Adrenal gland (tissue), 12 donors: ENCODE data around the gene CFAP251. TPM values are rescaled to one million over a fixed set of nuclear protein-coding genes. Genes with fewer than 3 reads are reported as not detected.

Experiments
- DNase-seq, 7 donors: peaks; one replicate each; pipeline ENCODE4 v3.0.0-alpha.2; 2019 to 2020
- H3K27ac ChIP-seq, 5 donors: fragments of 200-600 bp; sonication (generic) in 4 of 5; 1 replicate in 3 of 5; 2 replicates in 2 of 5; pipeline versions ENCODE4 v1.5.1 to v1.8.0; 2016 to 2020; ENCODE audit warnings: mild to moderate bottlenecking in 1 of 5
- H3K27me3 ChIP-seq: fragments of 200-600 bp; 2 replicates; pipeline ENCODE4 v1.8.0; 2021
- H3K36me3 ChIP-seq, 2 donors: fragments of 200-600 bp; replicated peaks in 1 of 2; 1 replicate in 1 of 2; 2 replicates in 1 of 2; pipeline versions ENCODE4 v1.5.1 to v1.8.0; 2018 to 2022
- H3K4me1 ChIP-seq, 2 donors: fragments of 200-600 bp; replicated peaks in 1 of 2; 1 replicate in 1 of 2; 2 replicates in 1 of 2; pipeline versions ENCODE4 v1.5.1 to v1.8.0; 2018 to 2021
- H3K4me3 ChIP-seq, 4 donors: fragments of 200-600 bp; sonication (generic) in 3 of 4; one replicate each; pipeline ENCODE4 v1.5.1; 2016 to 2018
- H3K9me3 ChIP-seq, 3 donors: fragments of 200-600 bp; sonication (generic) in 1 of 3; replicated peaks in 1 of 3; 1 replicate in 2 of 3; 2 replicates in 1 of 3; pipeline versions ENCODE4 v1.5.1 to v1.8.0; 2016 to 2021
- CTCF ChIP-seq, 6 experiments: fragments of 450-650 bp in 4 of 6; fragments of 200-600 bp in 2 of 6; sonication (generic) in 1 of 6; IDR thresholded peaks; 1 replicate in 5 of 6; 2 replicates in 1 of 6; pipeline versions ENCODE4 v1.5.1 to v1.8.0; 2016 to 2021; ENCODE audit warnings: antibody characterized with exemption in 6 of 6, mild to moderate bottlenecking in 2 of 6, moderate library complexity in 1 of 6
- POLR2A ChIP-seq, 2 donors: fragments of 450-650 bp; IDR thresholded peaks; one replicate each; pipeline ENCODE4 v1.6.1; 2017; ENCODE audit warnings: antibody characterized with exemption in 2 of 2, mild to moderate bottlenecking in 2 of 2, moderate library complexity in 1 of 2
- WGBS, 4 donors: extraction: QIAGEN DNeasy Blood & Tissue Kit in 2 of 4; methylation state at CpG; one replicate each; pipeline versions ENCODE4 v1.1.5 to v1.1.7; 2013 to 2017; 5-methylcytosine and 5-hydroxymethylcytosine counted together
- intact Hi-C, 2 donors: fragments of 100-400 bp; cut with DNase I; formaldehyde crosslinking; loops; one replicate each; pipeline versions ENCODE4 v1.14.1 to v1.15.0; 2022 to 2023
- polyA plus RNA-seq, 3 donors: library from polyadenylated mRNA; stranded (reverse); fragments of 200-250 nt in 2 of 3; fragments of 350-450 nt in 1 of 3; fragmentation: Illumina TruSeq in 1 of 3; extraction: RNeasy Lipid Tissue Mini Kit (QIAGEN cat#74804) in 1 of 3; gene quantifications; one replicate each; pipeline ENCODE4 v1.2.3, GENCODE V29; 2013 to 2014
- total RNA-seq, 9 donors: library from RNA; depleted of rRNA in 4 of 9; stranded (reverse); fragments of >200 nt in 4 of 9; fragments of 120-200 nt in 1 of 9; fragmentation: NEBNext Ultra II Directional in 1 of 9; extraction: Animal tissue kit (Norgen Biotek cat#: 25700) in 1 of 9; gene quantifications; one replicate each; pipeline versions ENCODE4 v1.1.0 to v1.2.4, GENCODE V29; 2013 to 2023
- donor health status: healthy with polysubstance abuse.
- donor health status: Bipolar disorder and iron deficiency.
- donor health status: DM: yes; HTN: yes; CAD: no.
- donor health status: DM: no; HTN: no; CAD: no.
- donor health status: DM: no; HTN: no; CAD: no.
- donor health status: DM: yes; HTN: yes; CAD: no.

CFAP251 gene
- total and polyA plus RNA-seq, 12 donors: 0.30 to 11.6 (median 2.7) TPM

- Histone ChIP-seq H3K27ac (peak overlapping the region in 1 of 5 donors; percentile 66), H3K9me3 (no peaks in the 10 kb centered on the region), H3K36me3 (peaks cover 0 to 46% of the 10 kb centered on the region in 2 donors), H3K4me3 (no peak overlapping the region), H3K4me1 (peaks cover 5% of the 10 kb centered on the region in 2 donors), H3K27me3 (no peaks in the 10 kb centered on the region)
- 49 to 83% (median 69%) methylated on average over 7 of the region's 7 CpGs for WGBS, 4 donors
- TF ChIP-seq POLR2A (IDR thresholded peaks at IDR 0.05): no peak
- no peak for TF ChIP-seq CTCF (IDR thresholded peaks at IDR 0.05)
- intact Hi-C loops: no loop called here
- peak in 1 of 7 donors; percentile 36 for DNase-seq
Measured at GRCh38 chr12:121916719-121917118, 1.7 kb upstream of the CFAP251 start.

- Histone ChIP-seq H3K36me3 (peaks cover 0 to 36% of the 10 kb centered on the region in 2 donors), H3K27me3 (no peaks in the 10 kb centered on the region), H3K4me1 (peaks cover 5% of the 10 kb centered on the region in 2 donors), H3K4me3 (peak overlapping the region in 2 of 4 donors; percentile 40 to 63), H3K9me3 (no peaks in the 10 kb centered on the region), H3K27ac (peak overlapping the region in 1 of 5 donors; percentile 66)
- no peak for DNase-seq
- 11 to 42% (median 28%) methylated on average over 10 to 22 of the region's 22 CpGs for WGBS, 4 donors
- no peak for TF ChIP-seq CTCF (IDR thresholded peaks at IDR 0.05)
- no peak for TF ChIP-seq POLR2A (IDR thresholded peaks at IDR 0.05)
- intact Hi-C loops: no loop called here
Measured at GRCh38 chr12:121918679-121919038, 267 bp downstream of the CFAP251 start.

GRCh38 chr12:121921066-121921465 is 2.7 kb downstream of the CFAP251 start:
- peaks cover 0 to 15% of the 10 kb centered on the region in 2 donors for H3K36me3 ChIP-seq
- H3K4me1 ChIP-seq: peaks cover 5% of the 10 kb centered on the region in 2 donors
- no peak for TF ChIP-seq CTCF (IDR thresholded peaks at IDR 0.05)
- no peak for TF ChIP-seq POLR2A (IDR thresholded peaks at IDR 0.05)
- no peak for DNase-seq
- H3K27me3 ChIP-seq: no peaks in the 10 kb centered on the region
- H3K9me3 ChIP-seq: no peaks in the 10 kb centered on the region
- no peak overlapping the region for H3K4me3 ChIP-seq
- 72 to 91% (median 84%) methylated on average over 2 of the region's 2 CpGs for WGBS, 4 donors
- intact Hi-C loops: loop anchor here in 1 of 2 donors (10.0 kb wide), 1 partner anchor 204 kb away; no protein-coding TSS in a partner anchor
- no peak overlapping the region for H3K27ac ChIP-seq

GRCh38 chr12:121925358-121925695 is 6.9 kb downstream of the CFAP251 start:
- no peaks in the 10 kb centered on the region for H3K36me3 ChIP-seq
- no peak overlapping the region for H3K4me3 ChIP-seq
- WGBS, 4 donors: 48 to 68% (median 61%) methylated on average over 7 of the region's 7 CpGs
- H3K4me1 ChIP-seq: peaks cover 0 to 7% of the 10 kb centered on the region in 2 donors
- TF ChIP-seq POLR2A (IDR thresholded peaks at IDR 0.05) (no peak), CTCF (IDR thresholded peaks at IDR 0.05) (no peak)
- no peaks in the 10 kb centered on the region for H3K27me3 ChIP-seq
- DNase-seq: no peak
- intact Hi-C loops: loop anchor here in 1 of 2 donors (10.0 kb wide), 1 partner anchor 199 kb away; no protein-coding TSS in a partner anchor
- H3K9me3 ChIP-seq: no peaks in the 10 kb centered on the region
- peak overlapping the region in 2 of 5 donors; percentile 66 to 69 for H3K27ac ChIP-seq
